HPDE6-E6E7 (cell line): ENCODE data around the gene SLC24A1.
A peak's percentile ranks its signal among the peaks of the same experiment; 100 is the strongest.

Source experiments
- DNase-seq: peaks from one replicate; pipeline ENCODE4 v3.0.0; 2011; ENCODE audit warnings: missing footprints; ENCODE audit errors: extremely low spot score

The SLC24A1 gene

DNA sequence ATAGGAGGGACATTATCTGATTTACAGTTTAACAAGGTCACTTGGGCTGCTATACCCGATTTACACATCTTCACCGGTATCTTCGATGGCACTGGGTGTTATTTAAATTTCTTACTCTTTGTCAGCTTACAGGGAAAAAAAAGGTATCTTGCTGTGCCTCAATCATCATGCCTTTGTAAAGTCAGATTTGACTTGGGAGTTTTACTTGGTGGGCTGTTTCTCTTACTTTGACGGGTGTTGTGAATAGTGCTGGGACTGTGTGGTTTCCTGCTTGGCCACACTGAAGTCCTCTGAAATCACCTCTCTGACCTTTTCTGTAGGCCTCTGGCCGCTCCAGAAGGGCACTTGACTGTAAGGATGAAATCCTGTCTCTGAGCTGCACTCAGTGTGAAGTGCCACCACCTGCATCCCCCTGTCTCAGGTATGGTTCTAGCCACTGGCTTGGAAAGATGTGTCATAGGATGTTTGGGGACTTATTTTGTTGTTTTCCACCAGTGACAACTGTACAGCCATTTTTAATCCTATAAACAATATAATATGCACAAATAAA lies 3.1 kb upstream of the SLC24A1 start:
- no peak for DNase-seq

DNA sequence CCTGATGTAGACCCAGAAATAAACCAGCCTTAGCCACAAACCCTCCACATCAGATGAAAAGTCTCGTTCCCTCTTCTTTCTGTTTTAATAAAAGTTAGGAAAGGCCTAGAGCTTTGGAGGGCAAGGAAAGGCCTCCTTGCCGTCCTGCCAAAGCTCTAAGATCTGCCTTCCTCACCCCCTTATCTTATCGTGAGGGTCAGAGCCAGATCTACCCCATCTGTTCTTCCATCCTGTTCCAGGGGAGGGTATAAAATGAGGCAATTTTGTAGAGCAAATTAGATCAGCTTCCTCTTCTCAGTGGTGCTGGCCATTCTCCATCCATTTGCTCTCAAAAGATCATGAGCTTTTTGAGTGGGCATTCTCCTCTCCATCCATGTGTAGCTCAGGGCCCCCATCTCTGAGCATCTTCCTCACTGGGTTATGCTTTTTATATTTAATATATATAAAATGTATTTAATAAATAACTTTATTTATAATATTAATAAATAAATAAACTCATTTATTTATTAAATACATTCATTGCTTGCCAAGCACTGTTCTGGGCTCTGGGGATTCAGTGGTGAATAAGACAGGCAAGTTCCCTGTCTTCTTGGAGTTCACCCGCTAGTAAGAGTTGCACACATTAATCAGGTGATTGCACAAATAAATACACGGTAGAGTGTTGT lies 2.0 kb upstream of the SLC24A1 start:
- no peak for DNase-seq

- no peak for DNase-seq
These were observed 905 bp upstream of the SLC24A1 start for GRCh38 chr15:65620833-65621232.

DNA sequence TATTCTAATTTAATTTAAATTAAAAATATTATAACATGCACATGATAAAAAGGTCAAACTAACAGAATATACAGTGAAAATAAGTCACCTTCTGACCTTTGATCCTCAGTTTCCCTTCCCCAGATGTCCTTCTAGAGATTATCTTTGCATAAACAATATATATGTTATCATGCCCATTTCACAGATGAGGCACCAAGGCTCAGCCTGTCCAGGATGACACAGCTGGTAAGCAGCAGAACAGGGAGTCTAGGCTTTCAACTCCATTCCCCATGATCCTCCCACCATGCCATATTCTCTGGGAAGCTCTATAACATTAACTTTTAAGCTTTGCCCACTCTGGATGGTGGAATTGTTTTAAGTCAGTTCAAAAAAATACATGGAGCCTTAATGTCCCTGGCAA lies 1.4 kb downstream of the SLC24A1 start:
- DNase-seq, result no peak

DNA sequence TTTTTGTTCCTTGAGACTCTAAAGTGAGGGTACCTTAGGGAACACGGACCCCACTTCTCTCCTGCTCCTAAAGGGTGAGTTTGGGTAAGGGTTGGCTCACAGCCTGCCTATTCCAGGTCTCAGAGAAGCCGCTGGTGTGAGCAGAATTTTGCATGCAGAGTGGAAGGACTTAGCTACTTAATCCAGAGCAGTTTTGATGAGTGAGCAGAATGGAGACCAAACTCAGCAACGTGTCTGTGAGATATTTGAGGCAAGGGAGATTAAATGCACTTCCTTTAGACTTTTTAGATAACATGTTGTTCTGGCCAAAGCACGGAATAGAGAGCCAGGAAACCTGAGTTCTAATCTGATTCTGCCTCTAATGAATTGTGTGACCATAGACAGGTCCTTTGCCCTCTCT lies 5.1 kb downstream of the SLC24A1 start:
- DNase-seq, result no peak

GRCh38 chr15:65629548-65629947 lies 7.8 kb downstream of the SLC24A1 start:
- no peak for DNase-seq

DNA sequence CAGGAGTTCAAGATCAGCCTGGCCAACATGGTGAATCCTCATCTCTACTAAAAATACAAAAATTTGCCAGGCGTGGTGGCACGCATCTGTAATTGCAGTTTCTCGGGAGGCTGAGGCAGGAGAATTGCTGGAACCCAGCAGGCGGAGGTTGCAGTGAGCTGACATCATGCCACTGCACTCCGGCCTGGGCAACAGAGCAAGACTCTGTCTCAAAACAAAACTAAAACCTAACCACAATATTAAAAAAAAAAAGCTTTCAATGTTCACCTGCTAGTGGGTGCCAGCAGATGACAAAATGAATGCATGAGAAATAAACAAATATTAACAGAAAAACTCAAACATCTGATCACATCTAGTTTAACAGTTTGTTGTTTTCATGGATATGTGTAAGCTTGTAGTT lies 9.0 kb downstream of the SLC24A1 start:
- no peak for DNase-seq

DNA sequence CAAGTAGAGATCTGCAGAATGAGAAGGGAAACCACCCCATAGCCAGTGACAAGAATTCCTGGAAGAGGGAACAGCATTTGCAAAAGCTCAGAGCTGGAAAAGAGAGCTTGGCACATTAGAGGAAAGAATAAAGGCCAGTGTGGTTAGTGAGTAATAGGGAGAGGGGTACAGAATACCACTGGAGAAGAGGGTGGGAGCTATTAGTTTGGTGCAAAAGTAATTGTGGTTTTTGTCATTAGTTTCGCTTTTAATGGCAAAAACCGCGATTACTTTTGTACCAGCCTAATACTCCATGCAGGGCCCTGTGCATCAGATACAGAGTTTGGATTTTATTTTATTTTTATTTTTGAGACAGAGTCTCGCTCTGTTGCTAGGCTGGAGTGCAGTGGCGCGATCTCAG lies 9.8 kb downstream of the SLC24A1 start:
- DNase-seq, result no peak

DNA sequence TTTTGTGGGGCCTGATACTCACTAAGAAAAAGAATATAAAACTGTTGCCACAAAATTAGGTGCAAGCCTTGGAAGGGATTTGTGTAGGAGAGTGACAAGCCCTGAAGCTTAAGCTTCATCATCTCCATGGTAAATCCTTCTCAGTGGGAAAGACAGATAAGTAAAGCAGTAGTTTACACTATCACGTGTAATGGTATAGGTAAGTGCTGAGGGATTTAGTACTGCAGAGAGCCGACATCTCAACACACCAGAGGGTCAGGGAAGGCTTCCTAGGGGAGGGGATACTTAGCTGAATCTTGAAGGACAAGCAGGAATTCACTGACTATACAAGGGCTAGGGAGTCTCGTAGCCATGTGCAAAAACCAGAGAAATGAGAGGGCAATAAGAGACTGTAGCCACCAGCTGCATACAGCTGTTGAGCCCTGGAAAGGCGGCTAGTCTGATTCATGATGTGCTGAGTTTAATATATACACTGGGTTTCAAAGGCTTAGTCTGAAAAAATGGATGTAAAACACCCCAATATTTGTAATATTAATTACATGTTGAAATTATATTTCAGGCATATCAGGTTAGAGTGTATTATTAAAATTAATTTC lies 11.1 kb downstream of the SLC24A1 start:
- no peak for DNase-seq

DNA sequence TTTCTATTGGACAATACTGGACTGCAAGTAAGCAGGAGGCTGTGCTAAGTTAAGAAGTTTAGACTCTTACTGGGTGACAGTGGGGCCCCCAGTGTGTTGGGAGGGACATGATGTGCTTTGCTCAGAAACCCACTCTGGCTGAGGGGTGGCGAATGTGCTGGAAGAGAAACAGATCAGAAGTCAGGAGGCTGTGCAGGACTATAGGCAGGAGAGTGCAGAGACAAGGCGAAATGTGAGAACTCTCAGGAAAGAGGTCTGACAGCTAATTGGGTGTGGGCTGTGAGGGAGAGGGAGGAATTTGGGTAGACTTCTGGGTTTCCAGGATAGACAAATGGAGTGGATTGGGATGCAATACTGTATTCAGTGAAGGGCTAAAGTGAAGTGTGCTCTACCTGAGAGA lies 12.0 kb downstream of the SLC24A1 start:
- no peak for DNase-seq

- DNase-seq, result no peak
These were observed 12.6 kb downstream of the SLC24A1 start for GRCh38 chr15:65634356-65634755.

DNA sequence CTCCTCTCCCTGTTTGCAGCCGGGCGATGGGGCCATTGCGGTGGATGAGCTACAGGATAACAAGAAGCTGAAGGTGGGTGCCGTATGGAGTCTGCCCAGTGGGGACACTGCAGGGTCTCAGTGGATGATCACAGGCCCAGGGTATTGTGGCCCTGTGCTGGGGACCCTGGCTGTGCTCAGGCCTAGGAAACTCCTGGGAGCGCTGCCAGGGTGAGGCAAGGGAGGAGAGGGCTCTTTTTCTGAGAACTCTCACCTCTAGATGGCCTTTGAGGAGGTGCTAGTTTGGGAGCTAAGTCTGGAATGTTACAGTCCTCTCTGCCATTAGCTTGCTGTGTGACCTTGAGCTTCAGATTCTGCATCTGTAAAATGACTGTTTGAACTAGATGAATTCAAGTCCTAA lies 16.4 kb downstream of the SLC24A1 start:
- DNase-seq, result no peak

- DNase-seq, result peak; percentile 63
These were observed 16.9 kb downstream of the SLC24A1 start for GRCh38 chr15:65638681-65639089.

DNA sequence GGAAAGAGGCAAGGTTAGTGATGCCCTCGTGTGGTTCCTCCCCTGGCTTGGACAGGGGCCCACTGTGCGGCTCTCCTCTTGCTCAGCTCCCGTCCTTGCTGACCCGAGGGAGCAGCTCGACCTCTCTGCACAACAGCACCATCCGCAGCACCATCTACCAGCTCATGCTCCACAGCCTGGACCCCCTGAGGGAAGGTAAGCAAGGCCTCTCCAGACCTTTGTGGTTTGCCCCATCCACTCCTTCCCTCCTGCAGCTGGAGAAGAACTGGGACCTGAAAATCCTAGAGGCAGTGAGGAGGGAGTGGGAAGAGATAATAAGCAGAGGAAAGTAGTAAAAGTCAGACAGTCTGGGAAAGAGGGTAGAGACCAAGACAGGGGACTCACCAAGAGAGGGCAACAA lies 17.8 kb downstream of the SLC24A1 start:
- no peak for DNase-seq

DNA sequence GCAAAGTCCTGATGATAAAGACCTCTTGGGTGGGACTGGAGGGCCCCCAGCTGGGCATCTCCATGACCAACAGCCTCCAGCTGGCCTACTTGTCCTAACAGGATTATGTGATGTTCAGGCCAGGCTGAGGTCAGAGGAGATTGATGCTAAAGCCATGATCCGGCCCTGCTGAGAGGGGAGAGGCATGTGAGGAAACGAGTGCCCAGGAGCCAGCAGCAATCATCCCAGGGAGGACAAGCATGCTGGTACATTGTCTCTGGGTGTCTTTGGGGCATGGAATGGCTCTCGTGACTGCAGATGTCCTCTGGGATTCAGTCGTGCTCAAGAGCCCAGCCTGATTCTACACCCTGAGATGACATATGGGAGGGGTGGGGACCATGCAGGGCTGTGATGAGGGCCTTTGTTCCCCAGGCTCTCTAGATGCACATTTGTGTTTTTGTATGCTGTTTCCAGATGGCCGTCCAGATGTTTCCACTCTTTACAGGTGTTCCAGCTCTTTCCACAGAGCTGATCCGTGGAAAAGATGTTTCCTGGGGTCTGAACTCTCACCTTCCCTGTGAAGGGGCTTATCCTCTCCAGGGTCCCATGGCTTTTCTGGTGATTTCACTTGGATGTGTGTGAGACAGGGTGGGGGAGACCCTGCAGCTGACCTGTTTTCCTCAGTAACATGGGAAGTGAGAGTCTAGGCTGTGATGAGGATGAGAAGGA lies 20.2 kb downstream of the SLC24A1 start:
- no peak for DNase-seq

DNA sequence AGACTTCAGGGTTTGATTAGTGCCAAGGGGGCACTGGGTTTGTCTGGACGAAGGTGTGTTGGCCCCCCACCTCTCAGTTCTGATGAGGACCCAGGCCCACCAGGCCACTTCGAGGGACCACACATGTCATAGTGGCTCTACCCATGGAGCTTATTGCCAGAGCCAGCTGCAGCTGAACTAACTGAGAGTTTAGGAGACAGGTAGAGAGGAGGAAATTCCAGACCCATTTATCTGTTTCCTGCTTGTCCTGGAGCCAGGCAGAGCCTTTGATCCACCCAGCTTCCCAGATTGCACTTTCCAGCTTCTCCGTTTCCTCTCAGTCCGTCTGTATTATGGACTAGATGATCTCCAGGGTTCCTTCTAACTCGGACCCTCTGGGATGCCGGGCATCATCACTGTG lies 20.9 kb downstream of the SLC24A1 start:
- no peak for DNase-seq

DNA sequence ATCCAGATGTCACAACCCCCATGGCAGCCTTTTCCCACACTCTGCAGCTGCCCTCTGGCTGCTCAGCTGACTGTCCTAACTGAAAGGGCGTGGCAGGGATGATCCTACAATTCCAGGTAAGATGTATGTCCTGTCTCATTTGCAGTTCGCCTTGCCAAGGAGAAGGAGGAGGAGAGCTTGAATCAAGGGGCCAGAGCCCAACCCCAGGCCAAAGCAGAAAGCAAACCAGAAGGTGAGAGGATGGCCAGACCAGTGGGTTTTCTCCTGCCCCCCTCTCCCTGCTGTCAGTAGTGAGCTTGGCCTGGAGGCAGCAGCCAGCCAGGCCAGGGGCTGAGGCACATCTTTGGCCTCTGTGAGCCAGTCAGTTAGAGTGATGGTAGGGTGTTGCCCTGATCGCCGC lies 22.5 kb downstream of the SLC24A1 start:
- DNase-seq, result no peak

GRCh38 chr15:65645392-65645791 lies 23.7 kb downstream of the SLC24A1 start:
- DNase-seq, result no peak

DNA sequence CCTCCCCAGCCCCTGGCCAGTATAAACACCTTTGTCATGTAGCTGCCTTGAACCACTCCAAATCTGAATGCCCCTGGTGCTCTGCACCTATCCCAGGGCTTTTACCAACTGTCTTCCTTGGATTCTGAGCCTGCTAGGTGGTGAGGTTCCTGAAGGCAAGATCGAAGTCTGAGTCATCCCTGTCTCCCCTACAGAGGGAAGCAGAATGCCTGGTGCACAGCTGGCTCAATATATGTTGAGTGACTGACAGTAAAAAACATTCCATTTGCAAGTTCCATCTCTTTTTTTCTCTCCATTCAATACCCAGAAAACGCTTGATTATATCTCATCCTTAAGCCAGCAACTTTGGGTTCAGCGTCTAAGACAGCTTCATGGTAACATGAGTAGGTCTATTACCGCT lies 24.7 kb downstream of the SLC24A1 start:
- DNase-seq, result no peak

GRCh38 chr15:65650312-65651041 lies 28.7 kb downstream of the SLC24A1 start:
- DNase-seq, result no peak

GRCh38 chr15:65651042-65651322 lies 29.2 kb downstream of the SLC24A1 start:
- DNase-seq, result no peak
